ENCODE results near the gene RB1.

Gene RB1

DNA sequence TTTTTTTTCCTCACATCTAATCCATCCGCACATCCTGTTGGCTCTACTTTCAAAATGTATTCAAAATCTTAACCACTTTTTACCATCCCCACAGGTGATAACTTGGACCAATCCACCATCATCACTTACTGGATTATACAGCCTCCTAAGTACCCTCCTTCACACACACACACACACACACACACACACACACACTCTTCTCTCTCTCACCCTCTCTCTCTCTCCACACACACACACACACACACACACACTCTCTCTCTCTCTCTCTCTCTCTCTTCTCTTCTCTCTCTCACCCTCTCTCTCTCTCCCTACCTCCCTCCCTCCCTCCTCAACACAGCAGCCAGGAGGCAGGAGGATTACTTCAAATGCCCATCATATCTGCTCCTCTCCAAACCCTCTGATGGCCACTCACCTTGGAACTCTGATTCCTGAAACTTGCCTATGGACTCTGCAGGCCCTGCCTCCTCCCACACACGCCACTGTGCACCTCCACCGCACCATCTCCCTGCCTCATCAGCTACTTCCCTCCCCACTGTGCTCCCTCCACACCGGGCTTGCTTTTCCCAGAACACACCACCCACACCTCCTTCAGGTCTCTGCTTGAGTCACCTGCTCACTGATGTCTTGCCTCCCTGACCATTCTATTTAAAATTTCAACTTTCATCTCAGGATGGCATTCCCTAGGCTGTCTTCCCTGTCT lies 189.7 kb downstream of the RB1 start:
- Mint-ChIP-seq H3K36me3 (peaks cover 20% of the 10 kb centered on the region), H3K9me3 (no peaks in the 10 kb centered on the region), H3K27ac (no peak overlapping the region), H3K4me3 (no peak overlapping the region), H3K4me1 (peaks cover 23% of the 10 kb centered on the region)
- DNase-seq (ENCODE audit: low spot score in 2 of 2) (no peak), ATAC-seq (peak; percentile 4)

- Mint-ChIP-seq H3K4me1 (peaks cover 27% of the 10 kb centered on the region), H3K9me3 (no peaks in the 10 kb centered on the region), H3K36me3 (peaks cover 20% of the 10 kb centered on the region), H3K4me3 (no peak overlapping the region), H3K27ac (no peak overlapping the region)
- ATAC-seq (no peak), DNase-seq (ENCODE audit: low spot score in 2 of 2) (no peak)
Observed at GRCh38 chr13:48493851-48494250, 190.3 kb downstream of the RB1 start.

GRCh38 chr13:48494874-48495273 lies 191.3 kb downstream of the RB1 start:
- Mint-ChIP-seq H3K4me3 (no peak overlapping the region), H3K4me1 (peaks cover 32% of the 10 kb centered on the region), H3K27ac (no peak overlapping the region), H3K9me3 (no peaks in the 10 kb centered on the region), H3K36me3 (peaks cover 11% of the 10 kb centered on the region)
- ATAC-seq: no peak
- no peak for DNase-seq (ENCODE audit: low spot score in 2 of 2)

- Mint-ChIP-seq H3K4me1 (peaks cover 45% of the 10 kb centered on the region), H3K9me3 (no peaks in the 10 kb centered on the region), H3K27ac (peak overlapping the region; percentile 79), H3K36me3 (peaks cover 13% of the 10 kb centered on the region), H3K4me3 (peak overlapping the region; percentile 57)
- DNase-seq (ENCODE audit: low spot score in 2 of 2): peak in 1 of 2 donors; percentile 62
- peak; percentile 9 for ATAC-seq
Observed at GRCh38 chr13:48496271-48497161, 193.0 kb downstream of the RB1 start.

- no peak overlapping the region for H3K27ac Mint-ChIP-seq
Observed at GRCh38 chr13:48497669-48498068, 194.1 kb downstream of the RB1 start.

GRCh38 chr13:48500652-48501197 lies 197.2 kb downstream of the RB1 start:
- peaks cover 33% of the 10 kb centered on the region for H3K36me3 Mint-ChIP-seq
- peak overlapping the region; percentile 82 for H3K27ac Mint-ChIP-seq
- DNase-seq (ENCODE audit: low spot score in 2 of 2): no peak
- peak overlapping the region; percentile 43 for H3K4me3 Mint-ChIP-seq
- H3K4me1 Mint-ChIP-seq: peaks cover 78% of the 10 kb centered on the region
- no peaks in the 10 kb centered on the region for H3K9me3 Mint-ChIP-seq
- ATAC-seq: peak; percentile 74

More at GRCh38 chr13:48497669-48498068, 194.1 kb downstream of the RB1 start:
- Mint-ChIP-seq H3K9me3 (no peaks in the 10 kb centered on the region), H3K4me3 (no peak overlapping the region), H3K4me1 (peaks cover 52% of the 10 kb centered on the region), H3K36me3 (peaks cover 13% of the 10 kb centered on the region)
- DNase-seq (ENCODE audit: low spot score in 2 of 2): no peak
- no peak for ATAC-seq

DNA sequence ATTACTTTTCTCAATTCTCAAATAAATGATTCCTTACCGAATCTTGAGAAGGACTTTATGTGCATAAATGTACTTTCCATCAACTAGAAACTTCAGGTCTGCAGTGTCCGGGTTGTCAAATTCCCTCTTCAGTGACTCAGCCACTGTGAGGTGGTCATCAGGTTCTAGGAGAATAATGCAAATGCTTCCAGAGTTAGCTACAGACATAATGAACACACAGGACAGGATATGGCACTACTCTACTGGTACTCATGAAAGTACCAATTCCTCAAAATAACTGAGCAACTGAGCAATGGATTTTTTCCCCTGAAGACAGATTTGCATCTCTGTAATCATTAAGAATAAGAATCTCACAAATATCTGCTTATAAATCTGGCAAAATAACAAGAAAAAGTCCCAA lies 198.2 kb downstream of the RB1 start:
- Mint-ChIP-seq H3K9me3 (no peaks in the 10 kb centered on the region), H3K4me1 (peaks cover 79% of the 10 kb centered on the region), H3K27ac (peak overlapping the region; percentile 82), H3K4me3 (peak overlapping the region; percentile 43), H3K36me3 (peaks cover 38% of the 10 kb centered on the region)
- no peak for ATAC-seq
- no peak for DNase-seq (ENCODE audit: low spot score in 2 of 2)

DNA sequence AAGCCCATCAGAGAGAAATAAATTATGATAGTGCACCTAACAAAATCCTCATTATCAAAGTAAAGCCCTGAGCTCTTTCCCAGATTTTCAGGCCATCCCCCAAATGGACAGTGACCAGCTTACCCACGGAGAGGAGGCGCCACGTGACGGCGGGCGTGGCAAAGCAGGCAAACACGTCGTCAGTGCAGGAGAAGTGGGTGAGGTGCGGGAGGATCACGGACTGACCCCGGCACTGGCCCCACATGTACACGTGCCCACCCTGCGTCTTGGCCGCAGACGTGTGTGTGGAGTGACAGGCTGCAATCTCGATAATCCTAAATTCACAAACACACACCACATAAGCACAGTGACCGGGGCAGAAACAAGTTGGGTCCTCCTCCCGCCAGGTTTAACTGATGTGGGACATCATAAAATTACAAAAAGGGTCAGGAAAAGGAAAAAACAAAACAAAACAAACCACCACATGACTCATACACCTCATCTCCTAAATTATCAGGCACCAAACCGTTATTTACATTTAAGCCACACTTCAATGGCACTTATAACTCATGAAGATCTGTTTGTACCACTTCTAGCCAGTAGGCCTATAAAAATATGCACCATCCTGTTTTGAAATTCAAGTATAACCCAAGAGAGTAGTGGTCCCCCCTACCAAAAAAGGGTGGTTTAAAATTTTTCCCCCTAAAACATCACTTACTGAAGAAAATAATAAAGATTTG lies 199.2 kb downstream of the RB1 start:
- ATAC-seq: no peak
- peak overlapping the region; percentile 2 for H3K4me3 Mint-ChIP-seq
- H3K4me1 Mint-ChIP-seq: peaks cover 80% of the 10 kb centered on the region
- peaks cover 38% of the 10 kb centered on the region for H3K36me3 Mint-ChIP-seq
- H3K9me3 Mint-ChIP-seq: no peaks in the 10 kb centered on the region
- DNase-seq (ENCODE audit: low spot score in 2 of 2): no peak
- H3K27ac Mint-ChIP-seq: no peak overlapping the region

DNA sequence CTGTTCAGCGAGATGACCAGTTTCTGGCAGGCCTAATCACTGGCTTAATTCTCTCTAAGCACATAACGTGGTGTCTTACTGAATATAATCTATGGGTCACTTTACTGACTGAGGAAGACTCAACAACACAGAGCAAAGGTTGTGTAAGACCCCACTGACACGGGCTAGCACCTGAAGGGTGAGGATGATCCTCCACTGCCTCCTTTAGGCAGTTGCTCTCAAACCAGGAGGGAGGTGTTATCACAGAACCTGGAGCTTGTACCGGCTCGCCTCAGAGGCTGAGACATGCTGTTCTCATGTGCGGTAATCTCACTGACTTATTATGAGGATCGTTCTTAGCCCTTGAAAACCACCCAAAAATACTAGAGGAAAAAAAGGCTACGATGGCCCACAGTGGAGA lies 201.1 kb downstream of the RB1 start:
- peak overlapping the region; percentile 52 for H3K4me3 Mint-ChIP-seq

GRCh38 chr13:48505012-48505411 lies 201.5 kb downstream of the RB1 start:
- ATAC-seq: peak; percentile 82
- peak overlapping the region; percentile 99 for H3K27ac Mint-ChIP-seq
- H3K4me1 Mint-ChIP-seq: peaks cover 75% of the 10 kb centered on the region
- H3K9me3 Mint-ChIP-seq: no peaks in the 10 kb centered on the region
- H3K4me3 Mint-ChIP-seq: peak overlapping the region; percentile 52
- DNase-seq (ENCODE audit: low spot score in 2 of 2): peak in 1 of 2 donors; percentile 58
- H3K36me3 Mint-ChIP-seq: peaks cover 36% of the 10 kb centered on the region

More for the DNA sequence above, 201.1 kb downstream of the RB1 start:
- Mint-ChIP-seq H3K27ac (peak overlapping the region; percentile 99), H3K4me1 (peaks cover 74% of the 10 kb centered on the region), H3K36me3 (peaks cover 36% of the 10 kb centered on the region), H3K9me3 (no peaks in the 10 kb centered on the region)
- ATAC-seq: peak; percentile 41
- DNase-seq (ENCODE audit: low spot score in 2 of 2): peak in 1 of 2 donors; percentile 58

DNA sequence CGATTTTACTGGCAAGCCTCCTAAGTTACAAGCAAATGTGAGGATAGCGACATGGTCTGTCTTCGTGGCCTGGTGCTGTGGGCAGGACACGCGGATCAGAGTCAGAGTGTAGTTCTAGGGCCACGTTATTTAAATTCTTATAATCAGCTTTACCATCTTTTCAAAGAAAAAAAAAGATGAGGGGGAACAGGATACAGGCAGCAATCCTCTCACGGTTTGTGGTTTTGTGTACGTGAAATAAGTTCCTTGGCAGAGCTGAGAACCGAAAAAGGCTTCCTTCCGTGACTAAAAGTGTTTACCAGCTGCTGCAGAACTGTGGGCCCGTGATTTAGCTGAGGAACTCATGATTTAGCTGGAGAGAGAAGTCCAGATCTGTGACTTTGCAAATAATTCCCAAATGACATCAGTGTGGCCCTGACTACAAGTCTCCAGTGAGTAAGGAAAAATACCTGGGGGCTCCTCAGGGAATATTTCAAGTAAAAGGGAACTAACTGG lies 202.1 kb downstream of the RB1 start:
- H3K9me3 Mint-ChIP-seq: no peaks in the 10 kb centered on the region
- DNase-seq (ENCODE audit: low spot score in 2 of 2) (peak; percentile 21 to 59), ATAC-seq (peak; percentile 85)
- peaks cover 78% of the 10 kb centered on the region for H3K4me1 Mint-ChIP-seq
- peak overlapping the region; percentile 99 for H3K27ac Mint-ChIP-seq
- H3K4me3 Mint-ChIP-seq: peak overlapping the region; percentile 52
- H3K36me3 Mint-ChIP-seq: peaks cover 35% of the 10 kb centered on the region

DNA sequence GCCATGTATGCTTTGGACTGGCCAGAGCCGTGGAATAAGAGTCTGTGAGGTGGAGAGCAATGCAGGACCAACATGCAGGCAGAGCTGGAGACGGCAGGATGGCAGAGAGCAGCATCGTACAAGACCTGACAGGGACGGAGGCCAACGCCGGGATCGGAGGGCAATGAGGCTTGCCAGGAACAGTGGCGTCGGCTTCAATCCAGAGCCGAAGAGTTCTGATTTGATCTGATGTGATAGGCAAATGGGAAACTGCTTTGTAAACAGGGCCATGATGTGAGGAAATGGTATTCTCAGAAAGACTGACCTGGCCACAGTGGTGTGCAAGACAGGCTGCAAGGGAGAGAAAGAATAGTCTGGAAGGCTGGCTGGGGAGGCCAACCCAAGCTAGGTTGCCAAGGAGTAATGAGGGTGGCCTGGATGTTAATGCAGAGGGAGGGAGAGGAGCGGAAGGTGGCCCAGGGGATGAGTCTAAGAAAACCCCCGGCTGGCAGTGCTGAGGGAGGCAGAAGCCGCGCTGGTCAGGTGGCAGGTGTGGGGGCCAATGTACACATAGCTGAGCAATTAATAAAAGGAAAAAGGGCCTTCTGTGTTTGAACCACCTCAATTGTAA lies 202.6 kb downstream of the RB1 start:
- ATAC-seq (no peak), DNase-seq (ENCODE audit: low spot score in 2 of 2) (no peak)
- H3K4me1 Mint-ChIP-seq: peaks cover 74% of the 10 kb centered on the region
- H3K27ac Mint-ChIP-seq: peak overlapping the region; percentile 99
- H3K9me3 Mint-ChIP-seq: no peaks in the 10 kb centered on the region
- peaks cover 30% of the 10 kb centered on the region for H3K36me3 Mint-ChIP-seq
- peak overlapping the region; percentile 52 for H3K4me3 Mint-ChIP-seq

DNA sequence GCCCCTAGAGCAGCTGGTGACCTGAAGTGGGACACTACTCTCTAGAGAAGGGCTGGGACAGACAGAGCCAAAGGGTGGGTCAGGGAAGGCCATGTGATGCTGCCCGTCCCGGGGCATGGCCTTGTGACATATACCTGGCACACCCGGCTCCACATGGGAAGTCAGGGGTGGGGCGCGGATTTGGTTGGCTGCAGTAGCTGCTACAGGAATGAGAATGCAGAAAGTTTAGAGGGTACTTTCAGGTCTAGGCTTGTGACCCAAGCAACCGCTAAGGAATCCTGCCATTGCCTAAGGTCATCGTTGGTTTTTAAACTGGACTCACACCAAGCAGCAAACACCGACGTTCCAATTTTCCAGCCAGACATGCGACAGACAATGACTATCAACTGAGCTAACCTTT lies 203.5 kb downstream of the RB1 start:
- no peak for DNase-seq (ENCODE audit: low spot score in 2 of 2)
- H3K9me3 Mint-ChIP-seq: no peaks in the 10 kb centered on the region
- peaks cover 37% of the 10 kb centered on the region for H3K36me3 Mint-ChIP-seq
- peaks cover 67% of the 10 kb centered on the region for H3K4me1 Mint-ChIP-seq
- no peak for ATAC-seq
- peak overlapping the region; percentile 99 for H3K27ac Mint-ChIP-seq
- no peak overlapping the region for H3K4me3 Mint-ChIP-seq

DNA sequence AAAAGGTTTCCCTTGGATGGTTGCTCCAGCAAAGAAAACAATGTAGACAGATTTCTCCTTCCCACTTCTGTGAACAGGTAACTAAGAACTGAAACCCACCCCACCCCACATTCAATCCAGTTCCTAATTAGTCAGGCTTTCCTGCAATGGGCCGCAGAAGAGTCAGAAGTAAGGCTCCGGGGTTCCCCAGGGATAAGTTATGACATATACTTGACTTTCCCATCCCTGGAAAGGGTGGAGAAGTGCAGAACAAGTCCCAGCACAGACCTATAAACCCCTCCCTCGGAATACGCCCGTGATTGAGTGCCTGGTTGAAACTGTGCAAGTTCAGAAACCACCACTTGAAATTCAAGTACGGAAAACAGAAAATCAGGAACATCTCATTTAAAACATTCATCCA lies 204.5 kb downstream of the RB1 start:
- H3K27ac Mint-ChIP-seq: no peak overlapping the region

More for the DNA sequence above, 204.5 kb downstream of the RB1 start:
- DNase-seq (ENCODE audit: low spot score in 2 of 2) (no peak), ATAC-seq (no peak)
- Mint-ChIP-seq H3K36me3 (peaks cover 37% of the 10 kb centered on the region), H3K9me3 (no peaks in the 10 kb centered on the region), H3K4me3 (no peak overlapping the region), H3K4me1 (peaks cover 61% of the 10 kb centered on the region)
